Epidermal melanocyte (primary cell): ENCODE results near the gene ANKZF1.
"Not testable (repeated sequence)": the region's sequence is repeated elsewhere in the genome, so short reads cannot be mapped to it uniquely, and the experiment has no call there.

Experiments used
- DNase-seq: peaks from one replicate; pipeline ENCODE4 v3.0.0; 2011; ENCODE audit warnings: low spot score; ENCODE audit not compliant: insufficient read length

Gene ANKZF1

GRCh38 chr2:219229305-219230058, at the start of gene ANKZF1, which contains the start of gene ATG9A:
ANKZF1 (plus strand) TSS chr2:219229806; CDS start chr2:219230258, 452 bp downstream.
ATG9A (minus strand) TSS chr2:219229636; CDS start chr2:219228024, 1,612 bp downstream.
- peak; percentile 99 for DNase-seq

DNA sequence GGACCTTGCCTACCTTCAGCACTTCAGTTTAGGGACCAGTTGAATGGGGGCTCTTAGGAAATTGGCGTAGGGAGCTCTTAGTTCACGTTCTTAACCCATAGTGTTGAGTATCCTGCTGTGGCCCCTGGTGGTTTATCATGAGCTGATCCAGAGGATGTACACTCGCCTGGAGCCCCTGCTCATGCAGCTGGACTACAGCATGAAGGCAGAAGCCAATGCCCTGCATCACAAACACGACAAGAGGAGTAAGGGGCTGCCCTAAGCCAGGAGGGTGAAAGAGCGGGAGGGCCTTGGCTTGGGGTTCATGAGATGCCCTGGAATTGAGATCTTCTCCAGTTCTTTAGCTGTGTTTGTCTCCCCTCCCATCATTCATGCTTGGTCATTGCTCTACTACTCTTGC, 48.6 kb upstream of the ANKZF1 start:
- DNase-seq: no peak

DNA sequence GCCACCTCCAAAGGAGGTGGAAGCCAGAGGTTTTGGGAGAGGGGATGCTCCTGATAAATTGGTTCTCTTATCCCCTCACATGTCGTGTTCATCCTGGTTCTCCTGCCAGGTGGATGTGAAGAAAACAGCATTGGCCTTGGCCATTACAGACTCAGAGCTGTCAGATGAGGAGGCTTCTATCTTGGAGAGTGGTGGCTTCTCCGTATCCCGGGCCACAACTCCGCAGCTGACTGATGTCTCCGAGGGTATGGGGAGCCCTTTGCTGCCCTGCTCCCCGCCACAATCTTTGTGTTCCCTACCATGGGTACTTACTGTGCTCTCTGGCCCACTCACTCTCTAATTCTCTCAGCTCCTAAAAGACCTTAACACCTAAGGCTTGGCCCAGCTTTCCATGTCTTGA, 48.1 kb upstream of the ANKZF1 start:
- DNase-seq: no peak

DNA sequence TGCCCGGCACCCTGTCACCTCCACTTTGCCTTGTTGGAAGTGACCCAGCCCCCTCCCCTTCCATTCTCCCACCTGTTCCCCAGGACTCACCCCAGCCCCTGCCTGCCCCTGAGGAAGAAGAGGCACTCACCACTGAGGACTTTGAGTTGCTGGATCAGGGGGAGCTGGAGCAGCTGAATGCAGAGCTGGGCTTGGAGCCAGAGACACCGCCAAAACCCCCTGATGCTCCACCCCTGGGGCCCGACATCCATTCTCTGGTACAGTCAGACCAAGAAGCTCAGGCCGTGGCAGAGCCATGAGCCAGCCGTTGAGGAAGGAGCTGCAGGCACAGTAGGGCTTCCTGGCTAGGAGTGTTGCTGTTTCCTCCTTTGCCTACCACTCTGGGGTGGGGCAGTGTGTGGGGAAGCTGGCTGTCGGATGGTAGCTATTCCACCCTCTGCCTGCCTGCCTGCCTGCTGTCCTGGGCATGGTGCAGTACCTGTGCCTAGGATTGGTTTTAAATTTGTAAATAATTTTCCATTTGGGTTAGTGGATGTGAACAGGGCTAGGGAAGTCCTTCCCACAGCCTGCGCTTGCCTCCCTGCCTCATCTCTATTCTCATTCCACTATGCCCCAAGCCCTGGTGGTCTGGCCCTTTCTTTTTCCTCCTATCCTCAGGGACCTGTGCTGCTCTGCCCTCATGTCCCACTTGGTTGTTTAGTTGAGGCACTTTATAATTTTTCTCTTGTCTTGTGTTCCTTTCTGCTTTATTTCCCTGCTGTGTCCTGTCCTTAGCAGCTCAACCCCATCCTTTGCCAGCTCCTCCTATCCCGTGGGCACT, 47.1 kb upstream of the ANKZF1 start:
- DNase-seq: no peak

GRCh38 chr2:219183151-219183772, 46.3 kb upstream of the ANKZF1 start:
- DNase-seq: no peak

- DNase-seq: no peak
Measured at GRCh38 chr2:219184121-219184520, 45.5 kb upstream of the ANKZF1 start.

DNA sequence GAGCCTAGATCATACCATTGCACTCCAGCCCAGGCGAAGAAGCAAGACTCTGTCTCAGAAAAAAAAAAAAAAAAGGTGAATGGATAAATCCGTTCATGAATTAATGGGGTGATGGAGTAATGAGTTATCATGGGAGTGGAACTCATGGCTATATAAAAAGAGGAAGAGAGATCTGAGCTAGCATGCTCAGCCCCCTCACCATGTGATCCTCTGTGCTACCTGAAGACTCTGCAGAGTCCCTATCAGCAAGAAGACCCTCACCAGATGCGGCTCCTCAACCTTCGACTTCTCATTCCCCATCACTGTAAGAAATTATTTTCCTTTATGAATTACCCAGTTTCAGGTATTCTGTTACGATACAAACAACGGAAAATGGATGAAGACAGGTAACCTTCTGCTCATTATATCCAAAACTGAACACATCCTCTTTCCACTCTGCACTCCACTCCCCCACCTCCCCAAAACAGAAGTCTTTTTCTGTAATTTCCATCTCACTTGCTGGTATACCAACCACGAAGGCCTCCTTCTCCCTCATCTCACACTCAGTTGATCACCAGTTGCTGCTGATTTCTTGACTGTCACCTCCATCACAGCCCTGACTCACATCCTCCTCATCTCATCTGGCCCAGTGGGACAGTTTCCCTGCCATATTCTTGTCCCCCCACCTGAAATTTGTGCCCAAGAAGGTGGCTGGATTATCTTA, 42.7 kb upstream of the ANKZF1 start:
- DNase-seq: no peak

DNA sequence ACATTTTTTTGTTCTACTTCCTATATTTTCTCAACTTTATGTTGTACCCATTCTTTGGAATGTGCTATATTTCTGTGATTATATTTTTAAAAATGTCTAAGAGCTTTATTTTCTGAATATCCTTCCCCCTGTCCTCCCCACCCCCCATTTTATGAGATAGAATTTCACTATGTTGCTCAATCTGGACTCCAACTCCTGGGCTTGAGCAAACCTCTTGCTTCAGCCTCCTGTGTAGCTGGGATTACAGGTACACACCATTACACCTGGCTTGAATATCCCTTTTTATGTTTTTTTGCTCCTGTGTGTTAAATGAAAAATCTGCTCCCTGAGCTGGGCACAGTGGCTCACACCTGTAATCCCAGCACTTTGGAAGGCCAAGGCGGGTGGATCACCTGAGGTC, 32.2 kb upstream of the ANKZF1 start:
- DNase-seq: no peak

DNA sequence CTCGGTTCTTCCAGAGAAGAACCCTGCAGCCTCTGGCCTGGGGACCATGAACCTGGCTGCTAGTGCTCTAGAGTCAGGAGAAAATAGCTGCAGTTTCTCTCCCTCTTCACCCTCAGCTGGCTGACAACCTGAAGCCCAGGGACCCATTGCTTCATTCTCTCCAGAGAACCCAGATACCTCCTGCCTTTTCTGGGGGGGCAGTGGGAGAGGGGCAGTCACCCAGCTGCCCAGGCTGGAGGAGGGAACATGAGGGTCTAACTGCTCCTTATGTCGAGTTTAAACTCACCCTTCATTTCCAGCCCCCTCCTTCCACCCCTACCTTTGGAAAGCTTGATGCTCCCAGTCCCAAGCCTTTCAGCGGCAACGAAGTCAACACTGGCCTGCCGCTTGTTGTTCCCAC, 30.6 kb upstream of the ANKZF1 start:
- DNase-seq: no peak

- DNase-seq: no peak
Measured at GRCh38 chr2:219199470-219200211, 30.0 kb upstream of the ANKZF1 start.

- not testable (repeated sequence) for DNase-seq
Measured at GRCh38 chr2:219200502-219201326, 28.9 kb upstream of the ANKZF1 start.

DNA sequence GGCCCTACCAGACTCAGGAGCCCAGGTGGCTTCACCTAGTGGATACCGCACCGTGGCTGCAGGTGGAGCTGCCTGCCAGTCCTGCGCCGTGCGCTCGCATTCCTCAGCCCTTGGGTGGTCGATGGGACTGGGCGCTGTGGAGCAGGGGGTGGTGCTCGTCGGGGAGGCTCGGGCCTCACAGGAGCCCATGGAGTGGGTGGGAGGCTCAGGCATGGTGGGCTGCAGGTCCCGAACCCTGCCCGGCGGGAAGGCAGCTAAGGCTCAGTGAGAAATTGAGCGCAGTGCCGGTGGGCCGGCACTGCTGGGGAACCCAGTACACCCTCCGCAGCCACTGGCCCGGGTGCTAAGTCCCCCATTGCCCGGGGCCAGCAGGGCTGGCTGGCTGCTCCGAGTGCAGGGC, 28.3 kb upstream of the ANKZF1 start:
- not testable (repeated sequence) for DNase-seq

- DNase-seq: no peak
Measured at GRCh38 chr2:219204425-219205164, 25.0 kb upstream of the ANKZF1 start.

GRCh38 chr2:219205165-219205538, 24.5 kb upstream of the ANKZF1 start:
- no peak for DNase-seq

DNA sequence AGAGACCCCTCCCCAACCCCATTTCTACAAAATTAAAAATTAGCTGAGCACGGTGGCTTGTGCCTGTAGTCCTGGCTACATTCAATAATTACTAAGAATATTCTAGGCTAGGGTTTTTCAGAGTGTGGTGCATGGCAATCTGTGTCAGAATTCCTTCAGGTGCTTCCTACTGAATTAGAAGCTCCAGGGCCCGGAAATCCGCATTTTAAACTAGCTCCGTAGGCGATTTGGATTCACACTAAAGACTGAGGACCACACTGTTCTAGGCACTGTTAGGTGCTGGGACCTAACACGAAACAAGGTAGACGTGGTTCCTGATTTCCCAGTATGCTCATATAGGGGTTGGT, 23.7 kb upstream of the ANKZF1 start:
- no peak for DNase-seq

DNA sequence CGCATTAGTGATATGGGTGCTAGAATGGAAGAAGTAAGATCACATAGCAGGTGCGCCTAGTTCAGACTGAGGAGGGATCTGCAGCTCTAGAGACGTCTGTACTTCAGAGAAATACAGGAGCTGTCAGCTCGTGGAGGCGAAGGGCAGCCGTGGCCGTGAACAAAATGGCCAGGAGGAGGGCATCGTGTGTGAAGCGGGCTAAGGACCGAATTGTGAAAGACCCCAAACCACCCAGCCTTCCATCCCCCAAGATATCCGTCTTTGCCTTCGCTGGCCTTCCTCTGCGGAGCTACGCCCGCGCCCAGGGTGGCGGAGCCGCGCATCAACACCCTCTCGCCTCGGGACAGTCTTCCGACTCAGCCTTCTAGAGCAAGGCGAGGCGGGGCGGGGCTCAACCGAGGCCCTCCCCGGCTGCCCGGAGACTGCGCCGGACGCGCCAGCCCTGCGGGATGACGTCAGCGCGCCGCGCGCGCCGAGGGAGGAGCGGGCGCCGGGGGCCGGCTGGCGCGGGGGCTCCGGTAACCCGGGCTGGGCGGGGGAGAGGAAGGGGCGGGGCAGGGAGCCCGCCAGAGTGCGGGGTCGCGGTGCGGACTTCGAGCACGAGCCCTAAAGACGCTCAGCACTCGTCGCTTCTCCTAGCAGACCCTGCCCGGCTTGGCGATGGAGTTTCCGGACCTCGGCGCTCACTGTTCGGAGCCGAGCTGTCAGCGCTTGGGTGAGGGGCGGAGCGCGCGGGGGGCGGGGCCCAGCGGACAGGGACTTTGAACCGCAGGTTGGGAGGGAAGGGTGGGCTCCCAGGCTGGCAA, 23.1 kb upstream of the ANKZF1 start, which contains the start of gene ZFAND2B:
Gene ZFAND2B (plus strand): TSS at position 455 of the 806 bp plus-strand sequence. CDS start 206 bp downstream, at position 661.
- peak; percentile 94 for DNase-seq

DNA sequence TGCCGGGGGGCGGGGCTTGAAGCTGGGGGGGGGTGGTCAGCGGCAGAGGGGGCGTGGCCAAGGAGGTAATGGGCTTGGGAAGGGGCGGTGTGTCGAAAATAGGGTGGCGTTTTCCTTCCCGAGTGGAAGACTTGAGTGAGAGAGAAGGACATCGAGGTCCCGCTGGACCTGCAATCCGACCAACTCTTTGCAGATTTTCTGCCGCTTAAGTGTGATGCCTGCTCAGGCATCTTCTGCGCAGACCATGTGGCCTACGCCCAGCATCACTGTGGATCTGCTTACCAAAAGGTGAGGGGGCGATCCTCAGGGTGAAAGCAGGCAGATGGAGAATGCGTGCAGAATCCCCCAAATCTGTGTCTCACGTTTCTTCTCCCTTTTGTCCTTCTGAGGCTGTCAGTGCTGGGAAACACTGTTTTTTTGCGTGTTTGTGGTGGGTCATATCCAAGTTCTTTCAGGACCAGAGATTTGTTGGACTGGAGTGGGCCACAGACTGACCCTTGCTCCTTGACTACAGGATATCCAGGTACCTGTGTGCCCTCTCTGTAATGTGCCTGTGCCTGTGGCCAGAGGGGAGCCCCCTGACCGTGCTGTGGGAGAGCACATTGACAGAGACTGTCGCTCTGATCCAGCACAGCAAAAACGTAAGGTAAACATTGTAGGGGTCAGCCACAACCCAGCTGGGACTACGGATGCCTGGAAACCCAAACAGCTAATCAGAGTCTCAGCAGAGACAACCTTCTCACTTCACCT, 22.3 kb upstream of the ANKZF1 start:
- DNase-seq: no peak
